Measurements from ENCODE around the gene PLCL2.

The PLCL2 gene

DNA sequence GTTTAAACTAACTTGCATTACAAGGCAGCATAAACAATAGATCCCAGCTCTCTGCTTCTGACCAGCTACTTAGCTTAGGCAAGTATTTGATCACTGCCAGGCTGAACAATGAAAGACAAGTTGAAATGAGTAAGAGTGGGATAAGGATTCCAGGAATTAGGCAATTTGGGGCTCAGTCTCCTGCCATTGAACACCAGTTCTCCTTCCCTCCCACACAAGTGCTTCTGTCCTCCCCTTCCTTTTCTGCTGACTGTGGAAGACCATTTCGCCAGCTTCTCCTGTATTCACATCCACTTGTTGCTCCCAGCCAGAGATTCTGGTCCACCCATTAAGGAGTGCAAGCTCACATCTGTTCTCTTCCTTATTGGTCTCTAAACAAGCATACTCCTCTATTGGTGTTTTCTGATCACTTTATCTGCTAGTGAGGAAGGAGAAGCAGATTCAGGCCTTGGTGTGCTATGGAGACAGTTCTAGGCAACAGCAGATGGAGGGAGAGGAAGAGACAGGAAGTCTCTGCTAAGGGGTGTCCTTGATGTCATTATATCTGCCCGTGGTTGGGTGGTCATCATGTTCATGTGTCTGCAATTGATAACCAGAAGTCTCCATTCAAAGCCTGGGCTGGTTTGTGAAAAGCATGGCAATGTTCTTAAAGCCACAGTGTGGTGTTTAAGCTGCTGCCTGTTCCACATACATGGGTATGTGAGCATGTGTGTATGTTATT is 121.5 kb downstream of the PLCL2 start:
- WGBS, 2 experiments: 89 to 92% methylated on average over 2 of the region's 2 CpGs
- Histone ChIP-seq H3K4me1 (ENCODE audit: control insufficient read depth, insufficient read depth, low read length) (peaks cover 5% of the 10 kb centered on the region), H3K27me3 (ENCODE audit: control insufficient read depth, insufficient read depth, low read length, poor library complexity, severe bottlenecking) (no peaks in the 10 kb centered on the region), H3K27ac (ENCODE audit: insufficient read depth, low read depth, low read length, poor library complexity, severe bottlenecking) (no peak overlapping the region), H3K36me3 (ENCODE audit: control insufficient read depth, insufficient read depth, low read length) (no peaks in the 10 kb centered on the region), H3K9me3 (ENCODE audit: control insufficient read depth, low read length) (no peaks in the 10 kb centered on the region), H3K4me3 (ENCODE audit: insufficient read depth, low read depth, low read length) (no peak overlapping the region)

GRCh38 chr3:17007284-17007683 is 122.5 kb downstream of the PLCL2 start:
- Histone ChIP-seq H3K27ac (ENCODE audit: insufficient read depth, low read depth, low read length, poor library complexity, severe bottlenecking) (no peak overlapping the region), H3K36me3 (ENCODE audit: control insufficient read depth, insufficient read depth, low read length) (no peaks in the 10 kb centered on the region), H3K9me3 (ENCODE audit: control insufficient read depth, low read length) (no peaks in the 10 kb centered on the region), H3K4me1 (ENCODE audit: control insufficient read depth, insufficient read depth, low read length) (peaks cover 5% of the 10 kb centered on the region), H3K4me3 (ENCODE audit: insufficient read depth, low read depth, low read length) (no peak overlapping the region), H3K27me3 (ENCODE audit: control insufficient read depth, insufficient read depth, low read length, poor library complexity, severe bottlenecking) (no peaks in the 10 kb centered on the region)
- WGBS, 2 experiments: 87 to 100% methylated on average over 1 of the region's 1 CpG

GRCh38 chr3:17009826-17010225 is 125.1 kb downstream of the PLCL2 start:
- WGBS, 2 experiments: 94 to 97% methylated on average over 5 of the region's 5 CpGs
- no peak overlapping the region for H3K4me3 ChIP-seq (ENCODE audit: insufficient read depth, low read depth, low read length)
- H3K27me3 ChIP-seq (ENCODE audit: control insufficient read depth, insufficient read depth, low read length, poor library complexity, severe bottlenecking): no peaks in the 10 kb centered on the region
- H3K4me1 ChIP-seq (ENCODE audit: control insufficient read depth, insufficient read depth, low read length): peaks cover 11% of the 10 kb centered on the region
- no peaks in the 10 kb centered on the region for H3K36me3 ChIP-seq (ENCODE audit: control insufficient read depth, insufficient read depth, low read length)
- no peak overlapping the region for H3K27ac ChIP-seq (ENCODE audit: insufficient read depth, low read depth, low read length, poor library complexity, severe bottlenecking)
- H3K9me3 ChIP-seq (ENCODE audit: control insufficient read depth, low read length): no peaks in the 10 kb centered on the region

DNA sequence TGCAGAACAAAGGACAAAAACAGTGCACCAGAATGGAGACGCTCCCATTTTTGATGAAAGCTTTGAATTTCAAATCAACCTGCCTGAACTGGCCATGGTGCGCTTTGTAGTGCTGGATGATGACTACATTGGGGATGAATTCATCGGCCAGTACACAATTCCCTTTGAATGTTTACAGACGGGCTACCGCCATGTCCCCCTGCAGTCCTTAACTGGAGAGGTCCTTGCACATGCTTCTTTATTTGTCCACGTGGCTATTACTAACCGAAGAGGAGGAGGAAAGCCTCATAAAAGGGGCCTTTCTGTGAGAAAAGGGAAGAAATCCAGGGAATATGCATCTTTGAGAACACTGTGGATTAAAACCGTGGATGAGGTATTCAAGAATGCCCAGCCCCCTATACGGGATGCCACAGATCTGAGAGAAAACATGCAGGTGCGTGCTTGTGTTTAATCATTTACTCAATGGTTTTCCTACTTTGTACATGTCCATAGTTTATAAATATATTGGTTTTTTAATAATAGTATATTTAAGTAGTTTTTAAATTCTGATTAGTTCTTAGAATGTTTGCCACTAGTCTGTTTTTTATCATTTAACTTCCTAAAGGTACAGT is 127.1 kb downstream of the PLCL2 start:
- peaks cover 6% of the 10 kb centered on the region for H3K4me1 ChIP-seq (ENCODE audit: control insufficient read depth, insufficient read depth, low read length)
- no peak overlapping the region for H3K27ac ChIP-seq (ENCODE audit: insufficient read depth, low read depth, low read length, poor library complexity, severe bottlenecking)
- no peaks in the 10 kb centered on the region for H3K27me3 ChIP-seq (ENCODE audit: control insufficient read depth, insufficient read depth, low read length, poor library complexity, severe bottlenecking)
- H3K4me3 ChIP-seq (ENCODE audit: insufficient read depth, low read depth, low read length): no peak overlapping the region
- H3K9me3 ChIP-seq (ENCODE audit: control insufficient read depth, low read length): no peaks in the 10 kb centered on the region
- WGBS, 2 experiments: 93 to 96% methylated on average over 10 of the region's 10 CpGs
- no peaks in the 10 kb centered on the region for H3K36me3 ChIP-seq (ENCODE audit: control insufficient read depth, insufficient read depth, low read length)

GRCh38 chr3:17013050-17013449 is 128.3 kb downstream of the PLCL2 start:
- Histone ChIP-seq H3K27ac (ENCODE audit: insufficient read depth, low read depth, low read length, poor library complexity, severe bottlenecking) (no peak overlapping the region), H3K9me3 (ENCODE audit: control insufficient read depth, low read length) (no peaks in the 10 kb centered on the region), H3K36me3 (ENCODE audit: control insufficient read depth, insufficient read depth, low read length) (no peaks in the 10 kb centered on the region), H3K27me3 (ENCODE audit: control insufficient read depth, insufficient read depth, low read length, poor library complexity, severe bottlenecking) (no peaks in the 10 kb centered on the region), H3K4me1 (ENCODE audit: control insufficient read depth, insufficient read depth, low read length) (peaks cover 6% of the 10 kb centered on the region), H3K4me3 (ENCODE audit: insufficient read depth, low read depth, low read length) (no peak overlapping the region)
- 65 to 69% methylated on average over 2 of the region's 2 CpGs for WGBS, 2 experiments

GRCh38 chr3:17013571-17013970 is 128.8 kb downstream of the PLCL2 start:
- Histone ChIP-seq H3K9me3 (ENCODE audit: control insufficient read depth, low read length) (no peaks in the 10 kb centered on the region), H3K36me3 (ENCODE audit: control insufficient read depth, insufficient read depth, low read length) (no peaks in the 10 kb centered on the region), H3K27me3 (ENCODE audit: control insufficient read depth, insufficient read depth, low read length, poor library complexity, severe bottlenecking) (no peaks in the 10 kb centered on the region), H3K4me1 (ENCODE audit: control insufficient read depth, insufficient read depth, low read length) (peaks cover 6% of the 10 kb centered on the region), H3K4me3 (ENCODE audit: insufficient read depth, low read depth, low read length) (no peak overlapping the region), H3K27ac (ENCODE audit: insufficient read depth, low read depth, low read length, poor library complexity, severe bottlenecking) (no peak overlapping the region)
- 92 to 95% methylated on average over 4 of the region's 4 CpGs for WGBS, 2 experiments

DNA sequence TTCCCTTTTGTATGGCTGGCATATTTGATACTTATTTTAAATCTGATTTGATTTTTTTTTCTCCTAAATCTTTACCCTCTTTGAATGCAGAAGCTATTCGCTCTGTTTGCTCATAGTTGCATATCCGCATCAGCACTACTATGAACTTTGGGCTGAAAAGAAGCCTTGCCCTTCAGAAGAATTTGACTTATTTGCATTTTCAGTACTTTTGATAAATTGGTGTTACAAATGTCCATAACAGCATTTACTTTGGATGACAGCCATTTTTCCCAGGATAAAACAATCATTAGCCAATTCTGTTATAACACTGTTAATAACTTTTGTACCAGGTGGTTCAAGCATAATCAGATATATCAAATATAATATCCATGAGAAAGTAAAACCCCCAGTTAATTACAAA is 129.5 kb downstream of the PLCL2 start:
- Histone ChIP-seq H3K4me1 (ENCODE audit: control insufficient read depth, insufficient read depth, low read length) (peaks cover 6% of the 10 kb centered on the region), H3K27ac (ENCODE audit: insufficient read depth, low read depth, low read length, poor library complexity, severe bottlenecking) (no peak overlapping the region), H3K4me3 (ENCODE audit: insufficient read depth, low read depth, low read length) (no peak overlapping the region), H3K9me3 (ENCODE audit: control insufficient read depth, low read length) (no peaks in the 10 kb centered on the region), H3K27me3 (ENCODE audit: control insufficient read depth, insufficient read depth, low read length, poor library complexity, severe bottlenecking) (no peaks in the 10 kb centered on the region), H3K36me3 (ENCODE audit: control insufficient read depth, insufficient read depth, low read length) (no peaks in the 10 kb centered on the region)
- 91 to 93% methylated on average over 2 of the region's 2 CpGs for WGBS, 2 experiments

- no peaks in the 10 kb centered on the region for H3K27me3 ChIP-seq (ENCODE audit: control insufficient read depth, insufficient read depth, low read length, poor library complexity, severe bottlenecking)
- H3K27ac ChIP-seq (ENCODE audit: insufficient read depth, low read depth, low read length, poor library complexity, severe bottlenecking): no peak overlapping the region
- no peak overlapping the region for H3K4me3 ChIP-seq (ENCODE audit: insufficient read depth, low read depth, low read length)
- H3K4me1 ChIP-seq (ENCODE audit: control insufficient read depth, insufficient read depth, low read length): peaks cover 6% of the 10 kb centered on the region
- WGBS, 2 experiments: 94 to 95% methylated on average over 8 of the region's 8 CpGs
- no peaks in the 10 kb centered on the region for H3K36me3 ChIP-seq (ENCODE audit: control insufficient read depth, insufficient read depth, low read length)
- H3K9me3 ChIP-seq (ENCODE audit: control insufficient read depth, low read length): no peaks in the 10 kb centered on the region
These were observed 130.0 kb downstream of the PLCL2 start for GRCh38 chr3:17014709-17015108.

GRCh38 chr3:17021614-17022013 is 136.9 kb downstream of the PLCL2 start:
- Histone ChIP-seq H3K36me3 (ENCODE audit: control insufficient read depth, insufficient read depth, low read length) (no peaks in the 10 kb centered on the region), H3K27me3 (ENCODE audit: control insufficient read depth, insufficient read depth, low read length, poor library complexity, severe bottlenecking) (no peaks in the 10 kb centered on the region), H3K4me1 (ENCODE audit: control insufficient read depth, insufficient read depth, low read length) (no peaks in the 10 kb centered on the region), H3K4me3 (ENCODE audit: insufficient read depth, low read depth, low read length) (no peak overlapping the region), H3K9me3 (ENCODE audit: control insufficient read depth, low read length) (no peaks in the 10 kb centered on the region), H3K27ac (ENCODE audit: insufficient read depth, low read depth, low read length, poor library complexity, severe bottlenecking) (no peak overlapping the region)
- 92 to 95% methylated on average over 1 of the region's 1 CpG for WGBS, 2 experiments

- WGBS, 2 experiments: 85 to 92% methylated on average over 6 of the region's 6 CpGs
- Histone ChIP-seq H3K27ac (ENCODE audit: insufficient read depth, low read depth, low read length, poor library complexity, severe bottlenecking) (no peak overlapping the region), H3K27me3 (ENCODE audit: control insufficient read depth, insufficient read depth, low read length, poor library complexity, severe bottlenecking) (no peaks in the 10 kb centered on the region), H3K4me3 (ENCODE audit: insufficient read depth, low read depth, low read length) (no peak overlapping the region), H3K9me3 (ENCODE audit: control insufficient read depth, low read length) (no peaks in the 10 kb centered on the region), H3K36me3 (ENCODE audit: control insufficient read depth, insufficient read depth, low read length) (no peaks in the 10 kb centered on the region), H3K4me1 (ENCODE audit: control insufficient read depth, insufficient read depth, low read length) (no peaks in the 10 kb centered on the region)
These were observed 138.4 kb downstream of the PLCL2 start for GRCh38 chr3:17023006-17023664.

All from ectodermal cell (in vitro differentiated cells).